OCI-LY3 (cell line): ENCODE results near the gene BCAN.

Experiments
- H2AFZ ChIP-seq: fragments of 200-600, 300-600 bp; shearing (Covaris generic); 2 replicates; pipeline ENCODE4 v1.6.0; 2014; ENCODE audit warnings: antibody characterized with exemption, low read depth, low read length
- H3K27ac ChIP-seq: fragments of 200-600, 300-600 bp; sonication (generic); 2 replicates; pipeline ENCODE4 v1.5.1; 2014; ENCODE audit warnings: mild to moderate bottlenecking, low read length, moderate library complexity, mixed read lengths
- H3K27me3 ChIP-seq: fragments of 200-600, 300-600 bp; sonication (generic); 2 replicates; pipeline ENCODE4 v1.6.1; 2014; ENCODE audit warnings: low read depth, low read length, mixed read lengths
- H3K36me3 ChIP-seq: fragments of 200-600, 300-600 bp; sonication (generic); replicated peaks from 2 replicates; pipeline ENCODE3; 2014; ENCODE audit warnings: low read depth, low read length, mixed read lengths
- H3K4me1 ChIP-seq: fragments of 300-600, 200-600 bp; sonication (generic); 2 replicates; pipeline ENCODE4 v1.6.1; 2014; ENCODE audit warnings: low read length, mixed read lengths
- H3K4me2 ChIP-seq: fragments of 200-600, 300-600 bp; sonication (generic); 2 replicates; pipeline ENCODE4 v1.6.1; 2014; ENCODE audit warnings: low read length, mixed read lengths
- H3K4me3 ChIP-seq: fragments of 300-600, 200-600 bp; sonication (generic); 2 replicates; pipeline ENCODE4 v1.5.1; 2014; ENCODE audit warnings: antibody characterized with exemption, mild to moderate bottlenecking, low read length, moderate library complexity
- H3K79me2 ChIP-seq: fragments of 300-600, 200-600 bp; shearing (Covaris generic); 2 replicates; pipeline ENCODE4 v1.6.1; 2014; ENCODE audit warnings: mild to moderate bottlenecking, low read length, mixed read lengths
- H3K9ac ChIP-seq: fragments of 300-600, 200-600 bp; shearing (Covaris generic); 2 replicates; pipeline ENCODE4 v1.6.0; 2014; ENCODE audit warnings: mild to moderate bottlenecking, low read length, moderate library complexity
- H3K9me3 ChIP-seq: fragments of 200-600, 300-600 bp; shearing (Covaris generic); 2 replicates; pipeline ENCODE4 v1.6.1; 2014; ENCODE audit warnings: low read length, mixed read lengths; ENCODE audit not compliant: insufficient read depth
- H4K20me1 ChIP-seq: fragments of 200-600, 300-600 bp; sonication (generic); 2 replicates; pipeline ENCODE4 v1.6.1; 2016; ENCODE audit warnings: low read length, mixed read lengths; ENCODE audit not compliant: insufficient read depth
- EZH2phosphoT487 ChIP-seq: fragments of 200-600 bp; shearing (Covaris generic); IDR thresholded peaks from 2 replicates; pipeline ENCODE4 v1.6.1; 2018; ENCODE audit warnings: antibody characterized with exemption, mixed run types, low read depth
- TF ChIP-seq, protein P1 (sequence below): fragments of 200-600, 300-600 bp; sonication (generic); IDR thresholded peaks from 2 replicates; pipeline ENCODE4 v1.5.1; 2014; ENCODE audit warnings: antibody characterized with exemption, low read length, low read depth

The BCAN gene

DNA sequence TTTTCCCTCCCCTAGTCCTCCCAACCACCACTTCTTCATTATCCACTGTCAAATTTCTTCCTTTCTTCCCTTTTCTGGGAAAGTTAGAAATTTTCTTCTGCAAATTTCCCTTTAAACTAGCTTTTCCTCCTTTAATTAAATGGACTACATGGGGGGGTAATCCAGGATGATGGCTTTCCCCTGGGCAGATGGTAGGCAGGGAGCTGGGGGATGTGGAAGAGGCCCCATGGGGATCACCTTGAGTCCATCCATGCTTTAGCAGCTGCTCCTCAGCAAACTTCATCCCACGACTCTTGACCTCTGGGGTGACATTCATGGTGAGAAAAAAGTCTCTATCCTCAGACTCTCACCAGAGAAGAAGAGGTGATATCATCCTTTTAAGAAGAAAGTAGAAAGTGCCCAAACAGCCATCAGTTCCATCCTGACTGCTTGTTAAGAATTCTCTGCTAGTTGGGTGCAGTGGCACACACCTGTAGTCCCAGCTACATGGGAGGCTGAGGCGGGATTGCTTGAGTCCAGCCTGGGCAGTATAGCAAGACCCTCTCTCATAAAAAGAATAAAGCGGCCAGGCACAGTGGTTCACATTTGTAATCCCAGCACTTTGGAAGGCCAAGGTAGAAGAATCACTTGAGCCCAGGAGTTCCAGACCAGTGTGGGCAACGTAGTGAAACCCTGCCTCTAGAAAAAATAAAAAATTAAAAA is 43.0 kb upstream of the BCAN start:
- H3K27me3 ChIP-seq, result no peaks in the 10 kb centered on the region
- TF ChIP-seq EZH2phosphoT487, result no peak
- TF ChIP-seq, protein P1, sequence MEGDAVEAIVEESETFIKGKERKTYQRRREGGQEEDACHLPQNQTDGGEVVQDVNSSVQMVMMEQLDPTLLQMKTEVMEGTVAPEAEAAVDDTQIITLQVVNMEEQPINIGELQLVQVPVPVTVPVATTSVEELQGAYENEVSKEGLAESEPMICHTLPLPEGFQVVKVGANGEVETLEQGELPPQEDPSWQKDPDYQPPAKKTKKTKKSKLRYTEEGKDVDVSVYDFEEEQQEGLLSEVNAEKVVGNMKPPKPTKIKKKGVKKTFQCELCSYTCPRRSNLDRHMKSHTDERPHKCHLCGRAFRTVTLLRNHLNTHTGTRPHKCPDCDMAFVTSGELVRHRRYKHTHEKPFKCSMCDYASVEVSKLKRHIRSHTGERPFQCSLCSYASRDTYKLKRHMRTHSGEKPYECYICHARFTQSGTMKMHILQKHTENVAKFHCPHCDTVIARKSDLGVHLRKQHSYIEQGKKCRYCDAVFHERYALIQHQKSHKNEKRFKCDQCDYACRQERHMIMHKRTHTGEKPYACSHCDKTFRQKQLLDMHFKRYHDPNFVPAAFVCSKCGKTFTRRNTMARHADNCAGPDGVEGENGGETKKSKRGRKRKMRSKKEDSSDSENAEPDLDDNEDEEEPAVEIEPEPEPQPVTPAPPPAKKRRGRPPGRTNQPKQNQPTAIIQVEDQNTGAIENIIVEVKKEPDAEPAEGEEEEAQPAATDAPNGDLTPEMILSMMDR, result no peak
- H3K36me3 ChIP-seq, result peaks cover 50% of the 10 kb centered on the region
- H2AFZ ChIP-seq, result no peak overlapping the region
- H3K27ac ChIP-seq, result no peak overlapping the region
- H3K4me2 ChIP-seq, result no peak overlapping the region
- H3K9me3 ChIP-seq, result no peaks in the 10 kb centered on the region
- no peak overlapping the region for H3K9ac ChIP-seq
- peaks cover 43% of the 10 kb centered on the region for H3K79me2 ChIP-seq
- no peaks in the 10 kb centered on the region for H4K20me1 ChIP-seq
- no peak overlapping the region for H3K4me3 ChIP-seq
- peaks cover 24% of the 10 kb centered on the region for H3K4me1 ChIP-seq

DNA sequence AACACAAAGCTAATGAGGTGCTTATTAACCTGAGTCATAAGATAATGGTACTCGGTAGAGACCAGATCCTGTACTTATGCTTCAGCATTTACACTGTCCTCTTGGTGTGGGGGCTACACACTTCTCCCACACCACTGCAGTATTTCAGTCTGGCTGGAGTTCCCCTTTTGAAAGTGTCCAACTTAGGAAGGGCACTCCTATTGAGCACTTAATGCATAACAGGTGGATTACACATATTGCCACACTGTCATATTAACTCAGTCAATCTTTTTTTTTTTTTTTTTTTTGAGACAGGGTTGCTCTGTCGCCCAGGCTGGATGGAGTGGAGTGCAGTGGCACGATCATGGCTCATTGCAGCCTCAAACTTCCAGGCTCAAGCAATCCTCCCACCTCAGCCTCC is 42.1 kb upstream of the BCAN start:
- H3K27me3 ChIP-seq, result no peaks in the 10 kb centered on the region
- peaks cover 41% of the 10 kb centered on the region for H3K36me3 ChIP-seq
- no peak overlapping the region; the same call in 1 of the 2 replicates for H3K27ac ChIP-seq
- peak overlapping the region; percentile 80; the same call in 1 of the 2 replicates for H3K4me3 ChIP-seq
- TF ChIP-seq, protein P1, result no peak; the same call in 1 of the 2 replicates
- TF ChIP-seq EZH2phosphoT487, result no peak
- H3K79me2 ChIP-seq, result peaks cover 43% of the 10 kb centered on the region
- H3K9me3 ChIP-seq, result no peaks in the 10 kb centered on the region
- H3K4me2 ChIP-seq, result peak overlapping the region; percentile 72
- H4K20me1 ChIP-seq, result no peaks in the 10 kb centered on the region
- no peak overlapping the region for H3K9ac ChIP-seq
- peaks cover 24% of the 10 kb centered on the region for H3K4me1 ChIP-seq
- H2AFZ ChIP-seq, result no peak overlapping the region

DNA sequence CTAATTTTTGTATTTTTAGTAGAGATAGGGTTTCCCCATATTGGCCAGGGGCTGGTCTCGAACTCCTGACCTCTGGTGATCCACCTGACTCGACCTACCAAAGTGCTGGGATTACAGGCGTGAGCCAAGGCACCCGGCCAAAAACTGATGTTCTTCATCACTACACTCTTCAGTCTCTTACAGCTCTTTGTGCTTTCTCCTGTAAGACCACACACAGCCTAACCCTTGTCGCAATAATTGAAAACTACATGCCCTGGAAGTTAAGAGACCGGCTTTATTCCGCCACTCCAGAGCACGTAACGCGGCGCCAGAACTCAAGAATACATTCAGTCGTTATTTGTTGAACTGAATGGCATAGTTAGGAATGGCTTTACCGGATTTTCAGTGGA is 41.2 kb upstream of the BCAN start:
- peak overlapping the region; percentile 72 for H3K4me2 ChIP-seq
- peak overlapping the region; percentile 80 for H3K4me3 ChIP-seq
- H2AFZ ChIP-seq, result no peak overlapping the region
- peak overlapping the region; percentile 60 for H3K27ac ChIP-seq
- TF ChIP-seq EZH2phosphoT487, result no peak
- TF ChIP-seq, protein P1, result no peak
- H3K4me1 ChIP-seq, result peaks cover 24% of the 10 kb centered on the region
- H3K36me3 ChIP-seq, result peaks cover 33% of the 10 kb centered on the region
- no peaks in the 10 kb centered on the region for H4K20me1 ChIP-seq
- peak overlapping the region; percentile 83 for H3K9ac ChIP-seq
- peaks cover 43% of the 10 kb centered on the region for H3K79me2 ChIP-seq
- no peaks in the 10 kb centered on the region for H3K27me3 ChIP-seq
- no peaks in the 10 kb centered on the region for H3K9me3 ChIP-seq

DNA sequence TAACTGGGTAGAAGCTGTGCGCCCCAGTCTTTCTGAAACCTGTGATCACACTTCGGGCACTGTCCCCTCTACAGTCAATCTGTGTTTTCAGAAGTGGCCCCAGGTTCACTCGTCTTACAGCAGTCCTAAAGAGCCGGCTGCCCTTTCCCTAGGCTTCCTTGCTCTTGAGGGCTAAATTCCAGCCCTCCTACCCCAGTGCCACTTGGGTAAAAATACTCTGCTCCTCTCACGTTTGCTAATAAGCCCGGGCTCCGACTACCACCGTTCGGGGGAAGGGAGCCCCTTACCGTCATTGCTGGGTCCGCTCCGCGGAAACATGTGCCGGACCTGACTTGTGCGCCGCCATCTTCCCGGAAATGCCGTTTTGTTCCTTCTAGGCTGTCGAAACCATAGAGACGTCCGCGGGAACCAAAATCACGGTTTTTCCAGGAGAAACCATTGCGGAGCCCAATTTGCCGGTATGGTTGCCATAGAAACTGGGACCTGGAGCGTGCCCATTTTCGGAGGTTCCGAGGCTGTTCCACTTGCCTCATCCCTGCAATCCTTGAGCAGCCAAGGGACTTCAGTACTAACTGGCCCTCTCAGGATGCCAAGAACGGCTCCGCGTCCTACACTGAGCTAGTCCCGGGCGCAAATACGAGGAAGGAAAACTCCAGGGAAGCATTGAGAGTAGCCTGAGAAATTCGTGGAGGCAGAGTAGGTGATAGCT is 40.6 kb upstream of the BCAN start, which contains the start of gene GPATCH4:
Gene GPATCH4 (minus strand): TSS at position 358 of the 709 bp plus-strand sequence.
- TF ChIP-seq, protein P1, result no peak
- TF ChIP-seq EZH2phosphoT487, result no peak
- Histone ChIP-seq H3K9me3 (no peaks in the 10 kb centered on the region), H3K79me2 (peaks cover 43% of the 10 kb centered on the region), H3K4me1 (peaks cover 24% of the 10 kb centered on the region), H4K20me1 (no peaks in the 10 kb centered on the region), H2AFZ (peak within 1 kb of the TSS; percentile 89), H3K4me3 (peak within 1 kb of the TSS; percentile 80), H3K27me3 (no peaks in the 10 kb centered on the region), H3K9ac (peak within 1 kb of the TSS; percentile 83), H3K27ac (peak within 1 kb of the TSS; percentile 60), H3K4me2 (peak within 1 kb of the TSS; percentile 72), H3K36me3 (peaks cover 28% of the 10 kb centered on the region)
